NT2/D1 (cell line): ENCODE data around the gene TIMM21.
A peak's percentile ranks its signal among the peaks of the same experiment; 100 is the strongest.

Experiments
- DNase-seq: peaks from one replicate; pipeline ENCODE4 v3.0.0-alpha.2; 2011; ENCODE audit warnings: low read depth, low spot score
- H3K27me3 ChIP-seq: 2 replicates; pipeline ENCODE4 v1.6.0; 2011; ENCODE audit warnings: mild to moderate bottlenecking; ENCODE audit not compliant: insufficient read length, insufficient read depth
- H3K36me3 ChIP-seq: 2 replicates; pipeline ENCODE4 v1.6.1; 2011; ENCODE audit warnings: mild to moderate bottlenecking, low read length, mixed read lengths; ENCODE audit not compliant: insufficient read depth, insufficient read length
- H3K4me1 ChIP-seq: 2 replicates; pipeline ENCODE4 v1.5.1; 2011; ENCODE audit not compliant: insufficient read depth, insufficient read length
- H3K4me3 ChIP-seq: 2 replicates; pipeline ENCODE4 v1.5.1; 2011; ENCODE audit warnings: low read depth; ENCODE audit not compliant: insufficient read length
- H3K9ac ChIP-seq: 2 replicates; pipeline ENCODE4 v1.6.0; 2011; ENCODE audit warnings: low read depth; ENCODE audit not compliant: insufficient read length
- H3K9me3 ChIP-seq: 2 replicates; pipeline ENCODE4 v1.5.1; 2011; ENCODE audit warnings: mild to moderate bottlenecking, low read length; ENCODE audit not compliant: insufficient read depth
- SUZ12 ChIP-seq: IDR thresholded peaks from 2 replicates; pipeline ENCODE4 v1.6.1; 2011; ENCODE audit not compliant: insufficient read length, insufficient read depth; ENCODE audit errors: extremely low read depth
- YY1 ChIP-seq: IDR thresholded peaks from 2 replicates; pipeline ENCODE4 v1.6.1; 2011; ENCODE audit not compliant: insufficient read length, insufficient read depth
- ZNF274 ChIP-seq: IDR thresholded peaks from 2 replicates; pipeline ENCODE4 v1.6.1; 2011; ENCODE audit warnings: mild to moderate bottlenecking, low read depth, low read length

The TIMM21 gene, protein sequence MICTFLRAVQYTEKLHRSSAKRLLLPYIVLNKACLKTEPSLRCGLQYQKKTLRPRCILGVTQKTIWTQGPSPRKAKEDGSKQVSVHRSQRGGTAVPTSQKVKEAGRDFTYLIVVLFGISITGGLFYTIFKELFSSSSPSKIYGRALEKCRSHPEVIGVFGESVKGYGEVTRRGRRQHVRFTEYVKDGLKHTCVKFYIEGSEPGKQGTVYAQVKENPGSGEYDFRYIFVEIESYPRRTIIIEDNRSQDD

DNA sequence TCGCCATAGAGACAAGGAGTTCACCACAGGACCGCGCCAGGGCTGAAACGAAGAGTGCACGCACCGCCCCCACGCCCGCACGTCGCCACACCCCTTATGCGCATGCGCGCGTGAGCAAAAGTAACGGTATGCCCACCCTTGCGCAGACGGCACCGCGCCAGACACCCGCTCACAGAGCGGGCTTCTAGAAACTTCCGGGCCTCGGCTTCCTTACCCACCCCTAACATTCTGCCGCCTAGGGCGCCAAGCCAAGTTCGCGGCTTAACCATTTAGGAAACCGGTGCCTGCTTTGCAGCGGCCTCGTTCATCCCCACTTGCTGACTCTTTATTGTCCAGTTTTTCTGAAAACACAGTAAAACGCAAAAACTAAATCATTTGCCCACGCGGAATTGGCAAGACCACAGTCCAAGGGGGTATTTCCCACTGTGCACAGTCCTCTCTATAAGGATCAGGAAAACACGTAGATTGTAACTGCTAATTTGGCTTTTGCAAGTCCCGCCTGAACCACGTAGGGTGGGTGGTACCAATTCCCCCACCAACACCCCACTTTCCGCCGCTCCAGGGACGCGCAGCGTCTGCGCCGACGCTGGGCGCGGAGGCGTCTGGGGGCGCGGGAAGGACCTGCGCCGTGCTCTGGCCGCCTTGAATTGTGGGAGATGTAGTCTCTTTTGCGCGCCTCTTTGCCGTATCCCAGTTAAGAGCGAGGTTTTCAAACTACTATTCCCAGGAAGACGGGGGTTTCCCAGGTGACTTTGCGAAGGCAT lies at the start of gene TIMM21, which contains the start of gene FBXO15:
Gene TIMM21 (plus strand): TSS at position 745 of the 764 bp plus-strand sequence. CDS start 286 bp downstream, outside the sequence.
Gene FBXO15 (minus strand): TSS at position 56 of the 764 bp plus-strand sequence. CDS start 49 bp downstream, at position 7.
- DNase-seq, result peak; percentile 84
- Histone ChIP-seq H3K27me3 (no peaks in the 10 kb centered on the region), H3K9ac (peak within 1 kb of the TSS; percentile 82), H3K36me3 (peaks cover 34% of the 10 kb centered on the region), H3K4me1 (no peaks in the 10 kb centered on the region), H3K9me3 (no peaks in the 10 kb centered on the region), H3K4me3 (peak within 1 kb of the TSS; percentile 76)
- TF ChIP-seq YY1, result peak; percentile 59
- no peak for TF ChIP-seq ZNF274

DNA sequence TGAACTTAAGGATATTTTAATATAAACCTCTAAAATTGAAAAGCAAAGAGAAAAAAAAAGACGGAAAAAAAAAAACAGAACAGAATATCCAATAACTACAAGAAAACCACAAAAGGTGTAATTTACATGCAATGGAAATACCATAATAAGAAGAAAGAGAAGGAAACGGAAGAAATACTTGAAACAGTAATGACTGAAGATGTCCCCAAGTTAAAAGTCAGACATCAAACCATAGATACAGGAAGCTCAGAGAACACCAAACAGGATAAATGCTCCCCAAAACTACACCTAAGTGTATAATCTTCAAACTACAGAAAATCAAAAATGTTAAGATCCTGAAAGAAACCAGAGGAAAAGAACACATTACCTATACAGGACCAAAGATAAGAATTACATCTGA lies 39.9 kb upstream of the TIMM21 start:
- Histone ChIP-seq H3K4me1 (no peaks in the 10 kb centered on the region), H3K9ac (no peak overlapping the region), H3K27me3 (no peaks in the 10 kb centered on the region), H3K4me3 (no peak overlapping the region), H3K9me3 (peaks cover 9% of the 10 kb centered on the region), H3K36me3 (no peaks in the 10 kb centered on the region)
- TF ChIP-seq ZNF274, result no peak
- no peak for DNase-seq

DNA sequence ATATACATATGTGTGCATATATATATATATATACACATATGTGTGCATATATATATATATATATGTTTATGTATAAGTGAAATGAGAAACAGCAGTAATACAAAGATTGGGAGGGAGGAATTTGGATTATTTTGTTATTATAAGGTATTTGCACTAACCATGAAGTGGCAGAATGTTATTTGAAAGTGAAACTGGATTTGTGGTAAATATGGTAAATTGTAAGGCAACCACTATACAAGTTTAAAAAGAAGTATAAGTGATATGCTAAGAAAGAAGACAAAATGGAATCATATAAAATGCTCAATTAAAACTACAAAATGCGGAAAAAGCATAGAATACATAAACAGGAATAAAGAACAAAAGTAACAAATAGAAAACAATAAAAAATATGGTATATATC lies 38.2 kb upstream of the TIMM21 start:
- Histone ChIP-seq H3K36me3 (no peaks in the 10 kb centered on the region), H3K9me3 (peaks cover 9% of the 10 kb centered on the region), H3K4me1 (no peaks in the 10 kb centered on the region), H3K27me3 (no peaks in the 10 kb centered on the region), H3K4me3 (no peak overlapping the region), H3K9ac (no peak overlapping the region)
- TF ChIP-seq ZNF274, result no peak
- no peak for TF ChIP-seq YY1
- no peak for TF ChIP-seq SUZ12
- DNase-seq, result no peak

DNA sequence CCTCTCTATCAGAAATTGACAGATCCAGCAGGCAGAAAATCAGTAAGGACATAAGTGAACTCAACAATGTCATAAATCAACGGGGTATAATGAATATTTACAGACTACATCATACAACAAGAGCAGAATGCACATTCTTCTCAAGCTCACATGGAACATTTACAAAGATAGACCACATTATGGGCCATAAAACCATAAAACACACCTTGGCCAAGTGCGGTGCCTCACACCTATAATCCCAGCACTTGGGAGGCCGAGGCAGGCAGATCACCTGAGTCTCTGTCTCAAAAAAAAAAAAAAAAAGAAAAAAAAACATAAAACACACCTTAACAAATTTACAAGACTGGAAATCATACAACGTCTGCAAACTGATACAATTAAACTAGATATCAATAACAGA lies 37.3 kb upstream of the TIMM21 start:
- no peak for TF ChIP-seq ZNF274
- no peak for TF ChIP-seq SUZ12
- TF ChIP-seq YY1, result no peak
- H3K9me3 ChIP-seq, result peaks cover 9% of the 10 kb centered on the region
- DNase-seq, result no peak
- H3K9ac ChIP-seq, result no peak overlapping the region
- no peaks in the 10 kb centered on the region for H3K36me3 ChIP-seq
- H3K4me1 ChIP-seq, result no peaks in the 10 kb centered on the region
- H3K27me3 ChIP-seq, result no peaks in the 10 kb centered on the region
- H3K4me3 ChIP-seq, result no peak overlapping the region

DNA sequence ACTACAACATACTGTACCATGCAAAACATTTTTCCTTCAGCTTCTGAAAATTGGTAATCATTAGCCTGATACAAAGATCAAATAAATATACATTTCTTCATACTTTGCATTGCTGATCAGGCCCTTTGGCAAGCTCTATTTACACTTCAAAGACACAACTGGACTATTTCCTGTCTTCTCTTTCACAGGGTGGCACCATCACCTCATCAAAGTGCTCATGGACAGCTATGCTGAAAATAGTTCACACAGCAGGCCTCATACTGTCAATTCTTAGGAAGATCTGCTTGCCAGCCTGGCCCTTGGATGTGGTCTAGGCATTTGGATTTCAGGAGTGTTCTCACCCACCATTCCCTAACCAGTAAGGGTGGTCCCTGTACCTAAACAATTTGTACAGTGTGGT lies 34.6 kb upstream of the TIMM21 start:
- H3K36me3 ChIP-seq, result no peaks in the 10 kb centered on the region
- no peak overlapping the region for H3K9ac ChIP-seq
- no peak overlapping the region for H3K4me3 ChIP-seq
- DNase-seq, result no peak
- H3K4me1 ChIP-seq, result no peaks in the 10 kb centered on the region
- H3K27me3 ChIP-seq, result no peaks in the 10 kb centered on the region
- peaks cover 9% of the 10 kb centered on the region for H3K9me3 ChIP-seq
- TF ChIP-seq YY1 (no peak), ZNF274 (no peak)

DNA sequence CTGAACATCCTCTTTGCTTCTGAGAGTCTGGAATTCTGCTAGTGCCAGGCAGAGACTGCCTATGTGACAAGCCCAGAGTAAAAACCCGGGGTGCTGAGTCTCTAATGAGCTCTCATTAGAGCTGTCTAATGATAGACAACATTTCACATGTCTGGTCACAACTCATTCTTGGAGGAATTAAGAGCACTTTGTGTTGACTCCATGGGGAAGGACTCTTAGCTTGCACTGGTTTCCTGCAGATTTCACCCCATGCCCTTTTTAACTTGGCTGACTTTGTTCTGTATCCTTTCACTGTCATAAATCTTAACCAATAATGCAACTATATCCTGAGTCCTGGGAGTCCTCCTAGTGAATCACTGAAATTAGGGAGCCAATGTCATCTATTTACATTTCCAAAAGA lies 34.2 kb upstream of the TIMM21 start:
- Histone ChIP-seq H3K9ac (no peak overlapping the region), H3K36me3 (no peaks in the 10 kb centered on the region), H3K4me1 (no peaks in the 10 kb centered on the region), H3K27me3 (no peaks in the 10 kb centered on the region), H3K4me3 (no peak overlapping the region), H3K9me3 (peaks cover 9% of the 10 kb centered on the region)
- DNase-seq, result no peak
- TF ChIP-seq ZNF274, result no peak
- TF ChIP-seq SUZ12, result no peak
- TF ChIP-seq YY1, result no peak

DNA sequence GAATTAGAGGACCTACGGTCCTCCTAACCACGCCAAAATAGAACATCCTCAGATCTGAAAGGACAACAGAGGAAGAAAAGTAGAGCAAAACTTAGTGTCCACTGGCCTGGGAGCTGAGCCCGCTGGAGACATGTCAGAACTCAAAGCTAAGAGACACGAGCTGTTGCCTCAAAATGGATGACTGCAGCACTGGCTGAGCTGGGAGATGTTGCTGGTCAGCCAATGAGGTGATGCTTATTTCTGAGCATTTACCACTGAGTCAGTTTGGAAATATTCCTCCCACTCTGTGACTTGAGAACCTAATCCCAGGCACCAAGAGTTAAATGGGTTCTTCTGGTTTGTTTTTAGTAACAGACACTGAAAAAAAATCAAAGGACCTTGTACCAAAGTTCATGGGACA lies 33.3 kb upstream of the TIMM21 start:
- no peak for DNase-seq
- no peak overlapping the region for H3K4me3 ChIP-seq

More for the DNA sequence above, 33.3 kb upstream of the TIMM21 start:
- Histone ChIP-seq H3K27me3 (no peaks in the 10 kb centered on the region), H3K36me3 (no peaks in the 10 kb centered on the region), H3K4me1 (no peaks in the 10 kb centered on the region), H3K9ac (no peak overlapping the region), H3K9me3 (peaks cover 9% of the 10 kb centered on the region)
- no peak for TF ChIP-seq SUZ12
- no peak for TF ChIP-seq ZNF274
- TF ChIP-seq YY1, result no peak
